Fibroblast of lung (primary cell): ENCODE data around the gene EVPL. TPM values are rescaled to one million over a fixed set of nuclear protein-coding genes. Genes with fewer than 3 reads are reported as not detected.

Experiments
- DNase-seq, 2 donors: peaks; one replicate each; pipeline versions ENCODE4 v3.0.0 to v3.0.0-alpha.2; 2010; ENCODE audit warnings: low read depth in 2 of 2
- H2AFZ ChIP-seq: 2 replicates; pipeline ENCODE4 v1.5.1; 2012; ENCODE audit warnings: low read length, control low read depth, inconsistent platforms
- H3K27ac ChIP-seq: 2 replicates; pipeline ENCODE4 v1.5.1; 2011; ENCODE audit warnings: low read length, control low read depth; ENCODE audit not compliant: insufficient read depth
- H3K27me3 ChIP-seq: 2 replicates; pipeline ENCODE4 v1.5.1; 2011; ENCODE audit warnings: mild to moderate bottlenecking, low read length; ENCODE audit not compliant: control insufficient read depth, insufficient read depth
- H3K36me3 ChIP-seq: 2 replicates; pipeline ENCODE4 v1.5.1; 2011; ENCODE audit warnings: low read length; ENCODE audit not compliant: control insufficient read depth, insufficient read depth
- H3K4me1 ChIP-seq: 2 replicates; pipeline ENCODE4 v1.5.1; 2011; ENCODE audit warnings: low read length; ENCODE audit not compliant: control insufficient read depth, insufficient read depth; ENCODE audit errors: extremely low read depth
- H3K4me2 ChIP-seq: 2 replicates; pipeline ENCODE4 v1.5.1; 2011; ENCODE audit warnings: low read length, control low read depth; ENCODE audit not compliant: insufficient read depth; ENCODE audit errors: extremely low read depth
- H3K4me3 ChIP-seq, 4 experiments: fragments of 200-600 bp in 1 of 4; sonication (generic) in 1 of 4; replicated peaks in 1 of 4; 2 replicates each; pipeline ENCODE4 v1.5.1; 2011 to 2016; ENCODE audit warnings: low read length in 4 of 4, low read depth in 3 of 4, mild to moderate bottlenecking in 3 of 4, control low read depth in 2 of 4, inconsistent platforms in 1 of 4, mixed read lengths in 1 of 4; ENCODE audit not compliant: insufficient read depth in 1 of 4; ENCODE audit errors: control extremely low read depth in 1 of 4
- H3K79me2 ChIP-seq: 2 replicates; pipeline ENCODE4 v1.5.1; 2012; ENCODE audit warnings: mild to moderate bottlenecking, low read length, inconsistent platforms; ENCODE audit not compliant: control insufficient read depth, insufficient read depth
- H3K9ac ChIP-seq: 2 replicates; pipeline ENCODE4 v1.5.1; 2011; ENCODE audit warnings: mild to moderate bottlenecking, low read length, control low read depth; ENCODE audit not compliant: insufficient read depth
- H3K9me3 ChIP-seq: 2 replicates; pipeline ENCODE4 v1.5.1; 2012; ENCODE audit warnings: low read depth, low read length; ENCODE audit not compliant: control insufficient read depth, insufficient read depth
- H4K20me1 ChIP-seq: 2 replicates; pipeline ENCODE4 v1.5.1; 2011; ENCODE audit warnings: low read length; ENCODE audit not compliant: control insufficient read depth, insufficient read depth; ENCODE audit errors: extremely low read depth
- CTCF ChIP-seq, 2 donors: IDR thresholded peaks in 1 of 2; conservative IDR thresholded peaks in 1 of 2; 1 replicate in 1 of 2; 2 replicates in 1 of 2; pipeline ENCODE4 v1.5.1; 2011 to 2012; ENCODE audit warnings: low read length in 2 of 2, control low read depth in 1 of 2, inconsistent platforms in 1 of 2, low read depth in 1 of 2, mild to moderate bottlenecking in 1 of 2
- EZH2 ChIP-seq: IDR thresholded peaks from 2 replicates; pipeline ENCODE4 v1.5.1; 2012; ENCODE audit warnings: low read length, control low read depth, mild to moderate bottlenecking; ENCODE audit errors: missing control alignments
- polyA plus RNA-seq, 2 donors: library from polyadenylated mRNA; depleted of rRNA in 1 of 2; stranded (reverse) in 1 of 2; unstranded in 1 of 2; fragments of >200 nt; gene quantifications; 2 replicates each; pipeline ENCODE4 v1.2.1, GENCODE V29; 2011 to 2012; ENCODE audit warnings: missing spikeins in 1 of 2
- total RNA-seq: library from RNA; depleted of rRNA; stranded (reverse); fragments of >200 nt; gene quantifications from 2 replicates; pipeline ENCODE4 v1.2.1, GENCODE V29; 2014

Gene EVPL
- total and polyA plus RNA-seq, 2 donors (not counting 1 experiment from before 2014, with no cell fraction given), result not detected

GRCh38 chr17:76002100-76002499 is 25.0 kb downstream of the EVPL start:
- Histone ChIP-seq H3K79me2 (no peaks in the 10 kb centered on the region), H2AFZ (no peak overlapping the region), H3K9me3 (no peaks in the 10 kb centered on the region), H3K36me3 (no peaks in the 10 kb centered on the region), H3K4me3 (no peak overlapping the region), H3K27me3 (no peaks in the 10 kb centered on the region), H3K9ac (no peak overlapping the region), H3K4me2 (no peak overlapping the region), H3K27ac (no peak overlapping the region), H3K4me1 (no peaks in the 10 kb centered on the region), H4K20me1 (no peaks in the 10 kb centered on the region)
- TF ChIP-seq CTCF (conservative IDR thresholded peaks at IDR 0.05 in 1 of 2, IDR thresholded peaks at IDR 0.05 in 1 of 2; ENCODE audit: low read depth in 1 of 2, low read length in 2 of 2) (no peak), EZH2 (no peak)
- no peak for DNase-seq

GRCh38 chr17:76000755-76001521 is 26.2 kb downstream of the EVPL start, which contains the start of gene CDK3:
Gene CDK3, plus strand, starts transcription at chr17:76000855. Its CDS starts 571 bp downstream, at chr17:76001426.
- no peaks in the 10 kb centered on the region for H4K20me1 ChIP-seq
- no peaks in the 10 kb centered on the region for H3K36me3 ChIP-seq
- H3K9me3 ChIP-seq, result no peaks in the 10 kb centered on the region
- H3K4me3 ChIP-seq, result no peak within 1 kb of the TSS
- no peak within 1 kb of the TSS for H2AFZ ChIP-seq
- DNase-seq, result no peak
- H3K4me1 ChIP-seq, result no peaks in the 10 kb centered on the region
- no peak within 1 kb of the TSS for H3K4me2 ChIP-seq
- no peak within 1 kb of the TSS for H3K9ac ChIP-seq
- TF ChIP-seq EZH2, result no peak
- no peak for TF ChIP-seq CTCF (conservative IDR thresholded peaks at IDR 0.05 in 1 of 2, IDR thresholded peaks at IDR 0.05 in 1 of 2; ENCODE audit: low read depth in 1 of 2, low read length in 2 of 2)
- H3K79me2 ChIP-seq, result no peaks in the 10 kb centered on the region
- no peak within 1 kb of the TSS for H3K27ac ChIP-seq
- no peaks in the 10 kb centered on the region for H3K27me3 ChIP-seq

- TF ChIP-seq EZH2 (no peak), CTCF (conservative IDR thresholded peaks at IDR 0.05 in 1 of 2, IDR thresholded peaks at IDR 0.05 in 1 of 2; ENCODE audit: low read depth in 1 of 2, low read length in 2 of 2) (peak; percentile 42 to 61)
- Histone ChIP-seq H4K20me1 (no peaks in the 10 kb centered on the region), H2AFZ (no peak overlapping the region), H3K9me3 (no peaks in the 10 kb centered on the region), H3K79me2 (no peaks in the 10 kb centered on the region), H3K4me3 (no peak overlapping the region), H3K27ac (no peak overlapping the region), H3K4me2 (no peak overlapping the region), H3K36me3 (no peaks in the 10 kb centered on the region), H3K9ac (no peak overlapping the region), H3K4me1 (no peaks in the 10 kb centered on the region), H3K27me3 (no peaks in the 10 kb centered on the region)
- DNase-seq, result peak in 1 of 2 donors; percentile 28
Observed at GRCh38 chr17:76000016-76000754, 26.9 kb downstream of the EVPL start.
